ENCODE measurements around the gene MRPS21. TPM values are rescaled to one million over a fixed set of nuclear protein-coding genes. Genes with fewer than 3 reads are reported as not detected.
"Not testable (repeated sequence)": the region's sequence is repeated elsewhere in the genome, so short reads cannot be mapped to it uniquely, and the experiment has no call there.

The MRPS21 gene
- total RNA-seq, 1 experiment from 2014 or later: 62.6 TPM

GRCh38 chr1:150311762-150312161, 18.1 kb downstream of the MRPS21 start:
- TF ChIP-seq CTCF (conservative IDR thresholded peaks at IDR 0.05): no peak
- no peak for TF ChIP-seq EZH2 (IDR thresholded peaks at IDR 0.05; ENCODE audit: low read depth)
- no peaks in the 10 kb centered on the region for H3K9me3 ChIP-seq (ENCODE audit: insufficient read depth, low read depth)
- H3K36me3 ChIP-seq (ENCODE audit: low read depth): no peaks in the 10 kb centered on the region
- H3K79me2 ChIP-seq (ENCODE audit: low read depth): no peaks in the 10 kb centered on the region
- ChIA-PET CTCF (no interaction called here), POLR2A (ENCODE audit: unreplicated experiment) (interaction anchor here (0.6 kb wide), 1 partner anchor 49 kb away, joined by 3 read pairs; no protein-coding TSS in a partner anchor)
- no peaks in the 10 kb centered on the region for H3K4me1 ChIP-seq (replicated peaks; ENCODE audit: insufficient read depth)
- no peak overlapping the region for H3K4me3 ChIP-seq
- H3K4me2 ChIP-seq: no peak overlapping the region
- H3K9me2 ChIP-seq (ENCODE audit: insufficient read depth): peaks cover 2% of the 10 kb centered on the region; the same call in 1 of the 2 replicates
- H3K27me3 ChIP-seq (ENCODE audit: insufficient read depth, low read depth): no peaks in the 10 kb centered on the region
- H3K27ac ChIP-seq: no peak overlapping the region
- intact Hi-C loops (cut with micrococcal nuclease; ENCODE audit: unreplicated experiment): no loop called here
- H3F3A ChIP-seq (ENCODE audit: insufficient read depth, low read depth): peaks cover 23% of the 10 kb centered on the region
- DNase-seq: no peak
- H2AFZ ChIP-seq: no peak overlapping the region
- H4K20me1 ChIP-seq (ENCODE audit: insufficient read depth): no peaks in the 10 kb centered on the region
- BruUV-seq (replicated peaks): no TSS peak

GRCh38 chr1:150314691-150315090, 21.0 kb downstream of the MRPS21 start:
- H2AFZ ChIP-seq; CTCF ChIA-PET; H3K4me3 ChIP-seq; H3K9me2 ChIP-seq (ENCODE audit: insufficient read depth); H4K20me1 ChIP-seq (ENCODE audit: insufficient read depth); H3K36me3 ChIP-seq (ENCODE audit: low read depth); H3K4me2 ChIP-seq; H3K4me1 ChIP-seq (replicated peaks; ENCODE audit: insufficient read depth); BruUV-seq (replicated peaks); H3K27ac ChIP-seq; POLR2A ChIA-PET (ENCODE audit: unreplicated experiment); H3K79me2 ChIP-seq (ENCODE audit: low read depth); DNase-seq; H3K9me3 ChIP-seq (ENCODE audit: insufficient read depth, low read depth); intact Hi-C loops (cut with micrococcal nuclease; ENCODE audit: unreplicated experiment); H3K27me3 ChIP-seq (ENCODE audit: insufficient read depth, low read depth): not testable (repeated sequence)
- H3F3A ChIP-seq (ENCODE audit: insufficient read depth, low read depth): peaks cover 11% of the 10 kb centered on the region

- no peaks in the 10 kb centered on the region for H3K9me3 ChIP-seq (ENCODE audit: insufficient read depth, low read depth)
- peaks cover 16% of the 10 kb centered on the region for H3F3A ChIP-seq (ENCODE audit: insufficient read depth, low read depth)
- peak overlapping the region; percentile 79 for H3K4me3 ChIP-seq
- DNase-seq: no peak
- no TSS peak for BruUV-seq (replicated peaks)
- no peaks in the 10 kb centered on the region; the same call in 1 of the 2 replicates for H4K20me1 ChIP-seq (ENCODE audit: insufficient read depth)
- CTCF ChIA-PET: interaction anchor here (0.7 kb wide), 1 partner anchor 38 kb away, joined by 3 read pairs; the partner anchor contains the start of gene CIART
- H3K79me2 ChIP-seq (ENCODE audit: low read depth): peaks cover 37% of the 10 kb centered on the region
- POLR2A ChIA-PET (ENCODE audit: unreplicated experiment): interaction anchor here (0.6 kb wide), 1 partner anchor 195 kb away, joined by 3 read pairs; the partner anchor contains the start of gene FALEC
- intact Hi-C loops (cut with micrococcal nuclease; ENCODE audit: unreplicated experiment): loop anchor here (5.0 kb wide), 1 partner anchor 63 kb away; the partner anchor contains the start of gene CA14
- H3K36me3 ChIP-seq (ENCODE audit: low read depth): peaks cover 1% of the 10 kb centered on the region
- H3K4me2 ChIP-seq: peak overlapping the region; percentile 97
- H2AFZ ChIP-seq: peak overlapping the region; percentile 92
- no peaks in the 10 kb centered on the region for H3K27me3 ChIP-seq (ENCODE audit: insufficient read depth, low read depth)
- TF ChIP-seq EZH2 (IDR thresholded peaks at IDR 0.05; ENCODE audit: low read depth) (no peak), CTCF (conservative IDR thresholded peaks at IDR 0.05) (no peak)
- H3K27ac ChIP-seq: peak overlapping the region; percentile 84
- H3K9me2 ChIP-seq (ENCODE audit: insufficient read depth): no peaks in the 10 kb centered on the region
- H3K4me1 ChIP-seq (replicated peaks; ENCODE audit: insufficient read depth): peaks cover 16% of the 10 kb centered on the region
Measured at GRCh38 chr1:150320667-150320978, 27.0 kb downstream of the MRPS21 start.

- H3K79me2 ChIP-seq (ENCODE audit: low read depth): peaks cover 40% of the 10 kb centered on the region
- peak overlapping the region; percentile 79 for H3K4me3 ChIP-seq
- H3K9me3 ChIP-seq (ENCODE audit: insufficient read depth, low read depth): no peaks in the 10 kb centered on the region
- H3K4me1 ChIP-seq (replicated peaks; ENCODE audit: insufficient read depth): peaks cover 16% of the 10 kb centered on the region
- no peaks in the 10 kb centered on the region; the same call in 1 of the 2 replicates for H4K20me1 ChIP-seq (ENCODE audit: insufficient read depth)
- intact Hi-C loops (cut with micrococcal nuclease; ENCODE audit: unreplicated experiment): loop anchor here (5.0 kb wide), 1 partner anchor 64 kb away; the partner anchor contains the start of gene CA14
- H3K4me2 ChIP-seq: peak overlapping the region; percentile 97
- peaks cover 13% of the 10 kb centered on the region for H3K36me3 ChIP-seq (ENCODE audit: low read depth)
- CTCF ChIA-PET: interaction anchor here (0.7 kb wide), 1 partner anchor 66 kb away, joined by 3 read pairs; no protein-coding TSS in a partner anchor
- DNase-seq: no peak
- H3K27ac ChIP-seq: peak overlapping the region; percentile 84
- H3K9me2 ChIP-seq (ENCODE audit: insufficient read depth): no peaks in the 10 kb centered on the region
- H2AFZ ChIP-seq: peak overlapping the region; percentile 92
- H3K27me3 ChIP-seq (ENCODE audit: insufficient read depth, low read depth): no peaks in the 10 kb centered on the region
- H3F3A ChIP-seq (ENCODE audit: insufficient read depth, low read depth): peaks cover 16% of the 10 kb centered on the region
- POLR2A ChIA-PET (ENCODE audit: unreplicated experiment): interaction anchor here (0.7 to 0.8 kb wide), 2 partner anchors 737 to 989 kb away, joined by 3 to 7 read pairs; no protein-coding TSS in a partner anchor
- TSS peak; percentile 47 for BruUV-seq (replicated peaks)
- no peak for TF ChIP-seq CTCF (conservative IDR thresholded peaks at IDR 0.05)
- no peak for TF ChIP-seq EZH2 (IDR thresholded peaks at IDR 0.05; ENCODE audit: low read depth)
Measured at GRCh38 chr1:150321826-150322166, 28.1 kb downstream of the MRPS21 start.
